K562 (cell line): Measurements from ENCODE around the gene CCDC187. TPM values are rescaled to one million over a fixed set of nuclear protein-coding genes. Genes with fewer than 3 reads are reported as not detected.

Source experiments
- ATAC-seq: fragments of 200-7000 bp; cut with Tn5 transposase; 3 replicates; pipeline ENCODE4 v1.9.1; 2020; ENCODE audit warnings: moderate library complexity
- BruUV-seq: library from RNA; stranded (reverse); fragments of 400-500 nt; replicated peaks from 2 replicates; lab custom pipeline; 2021; lab: Mats Ljungman, UMichigan
- CTCF ChIA-PET: fragments of 300-600 bp; formaldehyde crosslinking; extraction: SDS; loops from one replicate; lab custom pipeline; 2021; ENCODE audit warnings: low intra/inter-chr PET ratio; lab: Yijun Ruan, JAX
- POLR2A ChIA-PET: fragments of 300-600, 350-650 bp; sonication (Branson Sonifier 250); formaldehyde crosslinking; extraction: SDS; loops from one replicate; lab custom pipeline; 2021; ENCODE audit warnings: antibody characterized with exemption, inconsistent platforms; lab: Yijun Ruan, JAX
- DNase-seq, 4 experiments: peaks; one replicate each; pipeline versions ENCODE4 v3.0.0 to v3.0.0-alpha.2; 2011 to 2018; ENCODE audit warnings: low spot score in 3 of 4, mixed read lengths in 3 of 4; ENCODE audit errors: extremely low read depth in 1 of 4
- FAIRE-seq: peaks from 2 replicates; lab custom pipeline; 2011; peaks lifted over from hg19 to GRCh38; lab: Jason Lieb, UNC
- H2AFZ ChIP-seq: 2 replicates; pipeline ENCODE4 v1.6.0; 2011; ENCODE audit warnings: low read depth, low read length, control low read depth, inconsistent platforms
- H3K27ac ChIP-seq: fragments of 200-600 bp; 3 replicates; pipeline ENCODE4 v1.8.0; 2011; ENCODE audit warnings: low read depth, mild to moderate bottlenecking, control low read depth, inconsistent platforms, low read length, moderate library complexity, mixed read lengths; ENCODE audit errors: extremely low read depth
- H3K27me3 ChIP-seq, 2 experiments: fragments of 300-600 bp in 1 of 2; 2 replicates in 1 of 2; 3 replicates in 1 of 2; pipeline versions ENCODE4 v1.6.0 to v1.8.0; 2011; ENCODE audit warnings: inconsistent platforms in 2 of 2, low read length in 2 of 2, mild to moderate bottlenecking in 1 of 2, mixed read lengths in 1 of 2, moderate library complexity in 1 of 2; ENCODE audit not compliant: control insufficient read depth in 2 of 2, insufficient read depth in 2 of 2
- H3K36me3 ChIP-seq: fragments of 300-600 bp; 3 replicates; pipeline ENCODE4 v1.8.0; 2011; ENCODE audit warnings: mild to moderate bottlenecking, low read length, inconsistent platforms; ENCODE audit not compliant: control insufficient read depth, insufficient read depth
- H3K4me1 ChIP-seq, 2 experiments: fragments of 200-600 bp in 1 of 2; replicated peaks in 1 of 2; 2 replicates in 1 of 2; 3 replicates in 1 of 2; pipeline versions ENCODE4 v1.5.1 to v1.8.0; 2011; ENCODE audit warnings: inconsistent platforms in 2 of 2, low read length in 2 of 2, mild to moderate bottlenecking in 1 of 2, mixed read lengths in 1 of 2, moderate library complexity in 1 of 2; ENCODE audit not compliant: control insufficient read depth in 2 of 2, insufficient read depth in 2 of 2
- H3K4me2 ChIP-seq: 2 replicates; pipeline ENCODE4 v1.6.1; 2011; ENCODE audit warnings: low read length, control low read depth, inconsistent platforms, mixed read lengths; ENCODE audit not compliant: insufficient read depth
- H3K4me3 ChIP-seq: fragments of 200-600 bp; sonication (generic), shearing (Covaris generic); 2 replicates; pipeline ENCODE4 v1.5.1; 2016; ENCODE audit warnings: control low read depth, inconsistent platforms
- H3K79me2 ChIP-seq: fragments of 200-600 bp; 3 replicates; pipeline ENCODE4 v1.8.0; 2011; ENCODE audit warnings: low read length, inconsistent platforms; ENCODE audit not compliant: control insufficient read depth, insufficient read depth
- H3K9ac ChIP-seq, 2 experiments: 2 replicates each; pipeline versions ENCODE4 v1.6.0 to v1.6.1; 2011; ENCODE audit warnings: low read depth in 2 of 2, low read length in 2 of 2, control low read depth in 1 of 2, inconsistent platforms in 1 of 2, mild to moderate bottlenecking in 1 of 2, mixed read lengths in 1 of 2; ENCODE audit not compliant: insufficient read depth in 1 of 2
- H3K9me1 ChIP-seq: one replicate; pipeline ENCODE4 v1.6.0; 2011; ENCODE audit warnings: inconsistent platforms, mild to moderate bottlenecking, low read length, moderate library complexity; ENCODE audit not compliant: control insufficient read depth, insufficient read depth
- H3K9me3 ChIP-seq: replicated peaks from 2 replicates; pipeline ENCODE4 v1.5.1; 2011; ENCODE audit warnings: low read depth, low read length, inconsistent platforms; ENCODE audit not compliant: control insufficient read depth, insufficient read depth
- H4K20me1 ChIP-seq: replicated peaks from 2 replicates; pipeline ENCODE4 v1.6.1; 2011; ENCODE audit warnings: low read length, inconsistent platforms, mixed read lengths; ENCODE audit not compliant: control insufficient read depth, insufficient read depth
- CREBBP ChIP-seq: IDR thresholded peaks from one replicate; pipeline ENCODE4 v1.6.1; 2012; ENCODE audit warnings: low read depth, mild to moderate bottlenecking, control low read depth, inconsistent platforms, low read length
- KAT8 ChIP-seq: fragments of 450-650 bp; IDR thresholded peaks from 2 replicates; pipeline ENCODE4 v1.6.1; 2016; ENCODE audit warnings: low read depth, mild to moderate bottlenecking
- OTX1 ChIP-seq: fragments of 450-650 bp; formaldehyde crosslinking; IDR thresholded peaks from 2 replicates; pipeline ENCODE4 v1.4.0; 2022; ENCODE audit warnings: mild to moderate bottlenecking
- SNIP1 ChIP-seq: fragments of 450-650 bp; IDR thresholded peaks from 2 replicates; pipeline ENCODE4 v1.7.1; 2017; ENCODE audit warnings: low read depth, mild to moderate bottlenecking
- ZNF12 ChIP-seq: sonication (generic); formaldehyde crosslinking; IDR thresholded peaks from 2 replicates; pipeline ENCODE4 v1.4.0; 2020; ENCODE audit warnings: mild to moderate bottlenecking, missing genetic modification reagents
- ZNF263 ChIP-seq: sonication (generic); formaldehyde crosslinking; IDR thresholded peaks from 2 replicates; pipeline ENCODE4 v1.8.0; 2022; ENCODE audit warnings: mild to moderate bottlenecking, missing genetic modification reagents, borderline replicate concordance
- ZNF75A ChIP-seq: fragments of 450-650 bp; formaldehyde crosslinking; IDR thresholded peaks from 2 replicates; pipeline ENCODE4 v1.4.0; 2020; ENCODE audit warnings: mild to moderate bottlenecking
- WGBS: fragments of 100-300 bp; shearing (Covaris generic); methylation state at CpG from one replicate; pipeline ENCODE4 v1.1.6; 2016; ENCODE audit warnings: low coverage, mixed read lengths; ENCODE audit not compliant: insufficient coverage; ENCODE audit errors: missing lambda C conversion rate; 5-methylcytosine and 5-hydroxymethylcytosine counted together
- in situ Hi-C: fragments of 300-500 bp; cut with MboI; formaldehyde crosslinking; loops from 4 replicates; pipeline ENCODE4 v1.15.0; 2018; ENCODE audit warnings: inconsistent platforms, mixed read lengths
- intact Hi-C: fragments of 100-400 bp; cut with micrococcal nuclease; formaldehyde crosslinking; loops from 2 replicates; pipeline ENCODE4 v1.14.2; 2022
- polyA plus RNA-seq, 8 experiments: library from polyadenylated mRNA; depleted of rRNA in 4 of 8; stranded (reverse) in 5 of 8; unstranded in 3 of 8; fragments of >200 nt; fragmentation: Nextera tagmentation in 2 of 8; fragmentation: Illumina TruSeq in 1 of 8; extraction: Ambion mirVana in 2 of 8; extraction: Trizol in 1 of 8; gene quantifications; 2 replicates each; pipeline versions ENCODE4 v1.2.1 to v1.2.3, GENCODE V29; 2011 to 2014; ENCODE audit warnings: inconsistent platforms in 1 of 8, missing spikeins in 1 of 8
- total RNA-seq, 7 experiments: library from RNA; depleted of rRNA in 6 of 7; stranded (reverse); fragments of >200 nt in 6 of 7; fragmentation: Illumina TruSeq in 2 of 7; extraction: Trizol in 2 of 7; gene quantifications; 2 replicates each; pipeline versions ENCODE4 v1.2.1 to v1.2.3, GENCODE V29; 2011 to 2021; ENCODE audit warnings: low replicate concordance in 1 of 7

Gene CCDC187
- total and polyA plus RNA-seq, 9 of the 15 experiments (the other 6 are each of a cell fraction or from before 2014, with no cell fraction given): not detected

GRCh38 chr9:136312009-136312375, 8.1 kb upstream of the CCDC187 start:
- H4K20me1 ChIP-seq: no peaks in the 10 kb centered on the region
- H3K9me1 ChIP-seq: no peaks in the 10 kb centered on the region
- peaks cover 0 to 12% of the 10 kb centered on the region in 2 experiments; a peak in 2 of 5 replicates for H3K27me3 ChIP-seq
- peaks cover 19% of the 10 kb centered on the region for H3K9me3 ChIP-seq
- no peak overlapping the region for H3K27ac ChIP-seq
- TF ChIP-seq ZNF12 (CRISPR knock-in tag): no peak
- TF ChIP-seq ZNF263 (CRISPR knock-in tag): no peak
- TF ChIP-seq SNIP1: no peak
- no peak for TF ChIP-seq CREBBP
- TF ChIP-seq KAT8: no peak
- TF ChIP-seq ZNF75A: no peak
- no peak for TF ChIP-seq OTX1 (CRISPR knock-in tag)
- no peak overlapping the region for H3K4me3 ChIP-seq
- no peaks in the 10 kb centered on the region for H3K79me2 ChIP-seq
- ATAC-seq (no peak), FAIRE-seq (no peak), DNase-seq (no peak)
- no peaks in the 10 kb centered on the region; the same call in 2 of the 3 replicates for H3K36me3 ChIP-seq
- BruUV-seq: no TSS peak
- ChIA-PET CTCF (interaction anchor here (0.7 to 1.7 kb wide), 4 partner anchors 27 to 382 kb away, joined by 3 to 7 read pairs (median 4); partner anchors contain the start of gene SNAPC4), POLR2A (no interaction called here)
- no peak overlapping the region for H2AFZ ChIP-seq
- no peak overlapping the region for H3K4me2 ChIP-seq
- WGBS: 21% methylated on average over 9 of the region's 10 CpGs
- in situ Hi-C loops (no loop called here), intact Hi-C loops (no loop called here)
- no peak overlapping the region for H3K9ac ChIP-seq
- peaks cover 4 to 33% of the 10 kb centered on the region in 2 experiments; a peak in 3 of 5 replicates for H3K4me1 ChIP-seq
